NCI-H2196 (cell line): ENCODE results near the gene INPP4B.
A peak's percentile ranks its signal among the peaks of the same experiment; 100 is the strongest.

Experiments
- DNase-seq: peaks from one replicate; lab custom pipeline; 2025; ENCODE audit not compliant: unreplicated experiment; lab: John Stamatoyannopoulos, UW

Gene INPP4B

GRCh38 chr4:142355421-142355930 is 490.6 kb downstream of the INPP4B start:
- DNase-seq, result no peak

- DNase-seq, result no peak
These were observed 491.2 kb downstream of the INPP4B start for GRCh38 chr4:142354794-142355420.

DNA sequence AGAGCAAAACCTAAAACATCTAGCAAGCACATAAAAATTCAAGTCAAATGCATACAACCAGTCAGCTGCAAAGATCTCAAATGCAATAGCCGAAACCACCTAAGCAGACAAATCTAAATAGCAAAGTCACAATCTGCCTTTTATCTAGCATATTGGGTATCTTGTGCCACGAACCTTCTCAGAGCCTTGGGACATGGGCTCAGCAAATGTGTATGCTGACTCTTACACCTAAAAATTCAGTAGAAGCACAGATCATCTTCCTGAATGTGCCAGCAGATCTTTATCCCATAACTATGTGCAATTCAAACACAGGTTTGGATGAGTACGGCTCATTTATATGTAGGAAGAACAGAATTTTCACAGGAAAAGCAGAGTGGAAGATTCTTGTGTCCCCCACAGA is 492.1 kb downstream of the INPP4B start:
- DNase-seq, result no peak

- DNase-seq, result peak; percentile 48
These were observed 492.9 kb downstream of the INPP4B start for GRCh38 chr4:142353149-142353738.

- no peak for DNase-seq
These were observed 493.4 kb downstream of the INPP4B start for GRCh38 chr4:142352712-142353111.

- no peak for DNase-seq
These were observed 494.1 kb downstream of the INPP4B start for GRCh38 chr4:142351958-142352357.

- DNase-seq, result peak; percentile 7
These were observed 495.2 kb downstream of the INPP4B start for GRCh38 chr4:142350871-142351270.

GRCh38 chr4:142348613-142349021 is 497.5 kb downstream of the INPP4B start:
- no peak for DNase-seq

DNA sequence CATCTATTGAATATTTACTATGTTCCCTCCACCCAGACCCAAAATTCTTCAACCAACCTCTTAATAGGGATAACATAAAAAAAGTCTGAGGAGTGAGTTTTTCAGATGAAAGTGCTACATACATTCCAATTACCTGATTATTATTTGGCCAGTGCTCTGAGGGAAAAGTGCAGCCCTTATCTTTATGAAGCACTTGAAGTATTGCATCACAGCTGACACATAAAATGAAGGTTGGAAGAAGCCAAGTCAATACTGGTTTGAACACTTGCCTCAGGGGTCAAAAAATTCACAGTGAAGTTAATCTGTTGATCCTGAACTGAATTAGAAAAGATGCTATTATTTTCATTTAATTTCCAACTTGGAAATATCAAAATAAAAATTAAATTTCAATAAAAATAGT is 498.9 kb downstream of the INPP4B start:
- no peak for DNase-seq

GRCh38 chr4:142345924-142346323 is 500.2 kb downstream of the INPP4B start:
- DNase-seq, result no peak

GRCh38 chr4:142341268-142341667 is 504.8 kb downstream of the INPP4B start:
- DNase-seq, result no peak

DNA sequence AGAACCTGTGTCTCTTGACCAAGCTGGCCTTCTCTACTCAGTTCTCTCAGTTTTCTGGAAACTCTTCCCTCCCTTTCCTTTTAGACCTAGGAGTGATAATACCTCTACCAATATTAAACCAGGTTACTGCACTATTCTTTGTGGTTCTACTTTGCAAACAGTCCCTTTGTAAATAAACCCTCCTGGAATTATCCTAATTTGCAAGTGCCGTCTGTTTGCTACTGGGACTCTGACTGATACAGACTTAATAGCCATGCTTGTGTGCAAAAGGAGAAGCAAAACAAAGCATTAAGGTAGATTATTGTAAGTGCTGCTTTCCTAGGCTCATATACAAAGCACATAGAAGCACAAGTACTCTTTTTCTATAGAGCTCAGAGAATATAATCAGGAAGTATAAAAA is 507.0 kb downstream of the INPP4B start:
- DNase-seq, result no peak

DNA sequence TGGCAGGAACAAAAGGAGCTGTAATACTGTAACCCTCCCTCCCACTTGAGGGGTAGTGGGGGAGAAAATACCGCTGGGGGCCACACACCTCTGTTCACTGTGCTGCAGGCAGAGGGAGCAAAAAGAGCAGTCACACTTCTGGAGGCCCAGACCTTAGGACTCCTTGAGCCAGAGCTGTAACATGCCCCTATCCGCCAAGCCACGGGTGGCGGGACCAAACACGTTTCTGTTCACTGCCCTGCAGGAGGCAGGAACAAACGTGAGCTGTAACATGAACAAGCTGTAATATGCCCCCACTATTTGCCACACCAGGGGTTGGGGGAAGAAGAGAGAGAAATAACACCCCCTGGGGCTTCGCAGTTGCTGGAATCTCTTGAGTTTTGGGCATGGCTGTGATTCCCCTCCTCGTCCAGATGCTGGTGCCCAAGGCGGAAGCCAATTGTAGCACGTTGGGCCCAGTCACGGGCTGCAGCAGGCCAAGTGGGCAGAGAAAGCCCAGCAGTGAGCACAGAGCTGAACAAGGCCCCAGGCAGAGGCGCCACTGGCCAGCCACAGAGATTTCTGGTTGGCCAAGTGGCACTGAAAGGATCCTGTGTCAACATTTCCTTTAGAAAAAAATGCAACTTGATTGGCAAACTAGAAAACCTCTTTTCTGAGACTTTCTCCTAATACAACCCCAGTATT is 509.7 kb downstream of the INPP4B start:
- no peak for DNase-seq

DNA sequence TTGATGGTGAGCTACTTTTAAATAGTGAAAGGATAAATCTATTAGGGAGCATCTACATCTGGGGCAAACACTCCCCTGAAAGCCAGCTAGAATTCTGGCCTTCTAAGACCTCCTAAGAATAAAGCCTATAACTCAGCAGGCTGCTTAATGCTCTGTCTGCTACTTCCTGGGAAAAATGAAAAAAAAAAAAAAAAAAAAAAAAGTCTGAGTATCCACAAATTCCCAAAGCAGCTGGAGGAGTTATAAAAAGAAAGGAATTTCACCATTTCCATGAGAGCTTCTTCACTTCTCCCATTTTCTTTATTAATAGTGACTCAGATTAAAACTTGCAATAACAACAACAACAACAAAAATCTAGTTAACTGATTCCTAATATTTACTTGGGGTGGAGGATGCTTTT is 511.2 kb downstream of the INPP4B start:
- DNase-seq, result no peak

DNA sequence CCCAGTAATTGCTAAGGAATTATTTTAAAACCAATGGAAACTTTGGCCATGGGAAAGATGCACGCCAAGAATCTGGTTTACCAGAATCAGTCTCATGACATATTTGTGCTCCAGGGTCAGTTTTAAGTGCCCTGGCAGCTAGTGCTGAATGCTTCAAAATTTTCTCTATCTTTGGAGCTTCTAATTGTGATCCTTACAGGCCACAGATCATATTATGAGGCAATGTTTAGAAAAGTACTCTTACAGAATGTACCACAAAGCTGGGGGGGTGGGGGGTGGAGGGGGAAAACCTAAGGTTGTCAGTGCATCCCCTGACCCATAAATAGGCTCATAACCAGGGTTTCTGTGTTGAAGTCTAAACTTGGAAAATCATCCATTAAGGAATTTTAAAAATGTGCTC is 514.5 kb downstream of the INPP4B start:
- DNase-seq, result no peak

GRCh38 chr4:142331132-142331531 is 515.0 kb downstream of the INPP4B start:
- no peak for DNase-seq

- no peak for DNase-seq
These were observed 515.8 kb downstream of the INPP4B start for GRCh38 chr4:142330311-142330710.

GRCh38 chr4:142329313-142329712 is 516.8 kb downstream of the INPP4B start:
- DNase-seq, result no peak

DNA sequence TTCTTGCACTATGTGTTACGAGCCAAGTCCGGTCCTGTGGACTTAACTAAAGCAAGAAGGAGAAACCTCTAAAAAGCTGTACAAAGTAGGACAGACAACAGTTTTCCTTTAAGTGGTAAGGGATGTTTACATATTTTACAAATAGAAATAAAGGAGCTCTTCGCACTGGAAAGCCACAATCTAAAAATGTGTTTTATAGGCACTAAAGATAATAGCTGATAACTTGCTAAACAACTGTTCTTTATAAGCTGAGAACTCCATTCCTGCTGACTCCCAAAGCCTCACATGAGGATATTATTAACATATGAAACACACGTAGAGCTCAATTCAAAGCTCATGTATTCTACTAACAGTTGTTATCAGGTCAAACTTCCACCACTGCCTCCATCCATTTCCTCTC is 519.9 kb downstream of the INPP4B start:
- DNase-seq, result no peak

- DNase-seq, result no peak
These were observed 521.5 kb downstream of the INPP4B start for GRCh38 chr4:142324572-142324971.

- no peak for DNase-seq
These were observed 523.1 kb downstream of the INPP4B start for GRCh38 chr4:142322996-142323395.

- DNase-seq, result no peak
These were observed 527.8 kb downstream of the INPP4B start for GRCh38 chr4:142318280-142318679.
